GM20000 (cell line): ENCODE measurements around the gene ATF1.

Source experiments
- DNase-seq: peaks from one replicate; pipeline ENCODE4 v3.0.0; 2012; ENCODE audit warnings: low spot score
- CTCF ChIP-seq: IDR thresholded peaks from 2 replicates; pipeline ENCODE4 v1.5.1; 2012; ENCODE audit warnings: mild to moderate bottlenecking, control low read depth; ENCODE audit errors: extremely low read depth, missing control alignments

The ATF1 gene

GRCh38 chr12:50763639-50764285, at the start of gene ATF1:
Gene ATF1 (plus strand): TSS chr12:50764101. CDS start chr12:50780146, 16,045 bp downstream.
- DNase-seq, result peak; percentile 93
- no peak for TF ChIP-seq CTCF

- DNase-seq, result no peak
- TF ChIP-seq CTCF, result no peak
These were observed 48.7 kb upstream of the ATF1 start for GRCh38 chr12:50715174-50715573.

GRCh38 chr12:50718760-50719159, 45.1 kb upstream of the ATF1 start:
- TF ChIP-seq CTCF, result no peak
- no peak for DNase-seq

- no peak for TF ChIP-seq CTCF
- DNase-seq, result no peak
These were observed 43.8 kb upstream of the ATF1 start for GRCh38 chr12:50720085-50720484.

- no peak for TF ChIP-seq CTCF
These were observed 43.4 kb upstream of the ATF1 start for GRCh38 chr12:50720501-50720900.

GRCh38 chr12:50723865-50724264, 40.0 kb upstream of the ATF1 start:
- no peak for DNase-seq
- TF ChIP-seq CTCF, result no peak

More at GRCh38 chr12:50720501-50720900, 43.4 kb upstream of the ATF1 start:
- no peak for DNase-seq

GRCh38 chr12:50725011-50725942, 38.6 kb upstream of the ATF1 start:
- TF ChIP-seq CTCF, result no peak
- DNase-seq, result no peak
